Activated CD4-positive, alpha-beta memory T cell treated with anti-CD3 and anti-CD28 coated beads for 36 hours (primary cell): ENCODE data around the gene IGSF11. TPM values are rescaled to one million over a fixed set of nuclear protein-coding genes. Genes with fewer than 3 reads are reported as not detected.
"Not testable (repeated sequence)": the region's sequence is repeated elsewhere in the genome, so short reads cannot be mapped to it uniquely, and the experiment has no call there.

ENCODE experiments used
- CTCF ChIA-PET: fragments of 350-600 bp; sonication (Branson Sonifier 250); formaldehyde crosslinking; loops from one replicate; lab custom pipeline; 2021; ENCODE audit warnings: antibody characterized with exemption, inconsistent platforms; lab: Charles Lee
- POLR2A ChIA-PET: fragments of 350-600 bp; sonication (Branson Sonifier 250); formaldehyde crosslinking; loops from one replicate; lab custom pipeline; 2021; ENCODE audit warnings: antibody characterized with exemption; lab: Charles Lee
- DNase-seq: peaks from one replicate; pipeline ENCODE4 v3.0.0-alpha.2; 2020
- H3K27ac Mint-ChIP-seq: one replicate; pipeline ENCODE4 v1.8.0; 2021; ENCODE audit warnings: mixed read lengths
- H3K27me3 Mint-ChIP-seq: one replicate; pipeline ENCODE4 v1.8.0; 2021; ENCODE audit warnings: mixed read lengths
- H3K36me3 Mint-ChIP-seq: one replicate; pipeline ENCODE4 v1.8.0; 2021; ENCODE audit warnings: mixed read lengths
- H3K4me1 Mint-ChIP-seq: one replicate; pipeline ENCODE4 v1.8.0; 2021; ENCODE audit warnings: low read depth, mixed read lengths
- H3K4me3 Mint-ChIP-seq: one replicate; pipeline ENCODE4 v1.8.0; 2021; ENCODE audit warnings: mild to moderate bottlenecking, mixed read lengths
- H3K9me3 Mint-ChIP-seq: one replicate; pipeline ENCODE4 v1.8.0; 2021; ENCODE audit warnings: mixed read lengths
- intact Hi-C: fragments of 100-400 bp; cut with micrococcal nuclease; formaldehyde crosslinking; loops from one replicate; pipeline ENCODE4 v1.15.1; 2023
- total RNA-seq, 2 experiments: library from RNA; stranded (reverse); gene quantifications; one replicate each; pipeline ENCODE4 v1.2.3, GENCODE V29; 2021

The IGSF11 gene
- total RNA-seq, 2 experiments from 2014 or later: 0.14 to 0.15 TPM

DNA sequence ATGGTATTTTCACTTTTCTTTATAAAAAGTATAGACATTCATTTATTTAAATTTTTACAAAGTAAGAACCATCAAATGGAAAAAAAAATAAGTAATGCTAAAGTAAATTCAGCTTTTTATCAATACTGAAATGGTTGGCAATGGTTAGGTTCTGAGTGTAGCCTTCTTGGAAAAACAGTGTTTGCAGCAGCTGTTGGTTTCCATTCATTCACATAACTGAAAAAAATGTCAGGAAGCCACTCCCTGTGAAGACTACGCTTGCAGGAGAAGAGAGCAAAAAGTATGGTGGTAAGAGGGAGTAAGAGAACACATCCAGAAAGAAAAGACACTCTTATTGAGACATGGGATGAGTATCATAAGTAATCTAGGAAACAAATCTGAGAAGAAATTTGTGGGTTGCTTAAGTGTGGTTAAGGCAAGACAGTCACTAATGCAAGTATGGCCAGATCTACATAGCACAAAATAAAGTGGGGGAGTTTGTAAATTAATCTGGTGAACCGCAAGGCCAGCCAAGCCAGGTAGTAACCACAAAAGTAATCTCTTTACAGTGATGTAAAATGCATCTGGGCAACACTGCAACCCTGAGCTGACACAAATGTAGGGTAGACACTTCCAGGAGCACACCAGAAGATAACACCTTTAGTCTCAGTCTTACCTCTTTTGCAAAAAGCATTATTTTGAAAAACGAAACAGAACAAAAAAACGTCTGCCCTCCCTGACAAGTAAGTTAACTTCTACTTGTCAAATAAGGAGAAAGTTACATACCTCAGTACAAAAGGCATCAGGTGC, 133.7 kb downstream of the IGSF11 start:
- Mint-ChIP-seq H3K4me1 (peaks cover 6% of the 10 kb centered on the region), H3K4me3 (no peak overlapping the region), H3K9me3 (no peaks in the 10 kb centered on the region), H3K27me3 (peaks cover 2% of the 10 kb centered on the region), H3K36me3 (no peaks in the 10 kb centered on the region), H3K27ac (no peak overlapping the region)
- peak; percentile 15 for DNase-seq
- intact Hi-C loops: no loop called here
- CTCF ChIA-PET: interaction anchor here (0.7 to 1.3 kb wide), 3 partner anchors 16 to 185 kb away, joined by 3 to 7 read pairs (median 3); no protein-coding TSS in a partner anchor
- POLR2A ChIA-PET: no interaction called here

DNA sequence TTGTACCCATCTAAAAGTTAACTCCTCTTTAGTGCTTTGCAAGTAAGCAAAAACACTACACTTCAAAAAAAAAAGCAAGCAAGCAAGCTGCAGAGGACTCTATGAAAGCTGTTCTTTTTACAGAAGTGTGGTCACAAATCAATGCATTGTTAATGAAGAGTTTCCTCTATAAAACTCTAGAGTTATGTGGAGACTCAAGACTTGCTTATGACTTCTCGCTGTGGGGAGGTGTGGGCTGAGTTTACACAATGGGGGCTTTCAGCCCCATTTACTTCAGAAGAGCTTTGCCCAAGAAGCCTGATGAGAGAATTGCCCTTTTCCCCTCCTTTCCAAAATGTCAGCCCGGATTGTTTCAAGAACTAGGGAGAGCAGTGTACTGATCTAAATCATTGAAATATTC, 144.4 kb downstream of the IGSF11 start:
- Mint-ChIP-seq H3K36me3 (no peaks in the 10 kb centered on the region), H3K4me3 (no peak overlapping the region), H3K27me3 (peaks cover 6% of the 10 kb centered on the region), H3K4me1 (no peaks in the 10 kb centered on the region), H3K27ac (no peak overlapping the region), H3K9me3 (no peaks in the 10 kb centered on the region)
- POLR2A ChIA-PET: interaction anchor here (0.7 kb wide), 1 partner anchor 26 kb away, joined by 4 read pairs; no protein-coding TSS in a partner anchor
- intact Hi-C loops: no loop called here
- CTCF ChIA-PET: interaction anchor here (0.8 to 3.3 kb wide), 2 partner anchors 8 to 145 kb away, joined by 4 to 18 read pairs; partner anchors contain the start of gene IGSF11
- DNase-seq: no peak

DNA sequence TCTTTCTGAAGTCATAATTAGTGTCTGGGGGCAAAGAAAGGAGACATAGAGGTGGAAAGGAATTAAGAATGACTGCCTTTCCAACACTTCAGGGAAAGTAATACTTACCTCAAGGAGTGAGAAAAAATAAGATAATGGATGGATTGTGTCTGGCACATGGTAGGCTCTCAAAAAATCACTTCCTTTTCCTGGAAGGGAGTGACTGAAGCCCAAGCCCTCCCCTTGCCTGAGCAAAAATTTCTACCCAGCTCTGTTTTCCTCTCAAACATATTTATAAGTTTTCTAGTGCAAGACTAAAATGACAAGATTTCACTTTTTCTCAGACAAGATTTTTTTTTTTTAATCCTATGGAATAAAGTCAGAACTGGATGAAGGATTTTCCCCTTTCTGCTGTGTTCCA, 145.0 kb downstream of the IGSF11 start:
- CTCF ChIA-PET: interaction anchor here (0.8 kb wide), 1 partner anchor 145 kb away, joined by 4 read pairs; the partner anchor contains the start of gene IGSF11
- H3K27ac Mint-ChIP-seq: no peak overlapping the region
- intact Hi-C loops: loop anchor here (5.0 kb wide), 1 partner anchor 58 kb away; no protein-coding TSS in a partner anchor

DNA sequence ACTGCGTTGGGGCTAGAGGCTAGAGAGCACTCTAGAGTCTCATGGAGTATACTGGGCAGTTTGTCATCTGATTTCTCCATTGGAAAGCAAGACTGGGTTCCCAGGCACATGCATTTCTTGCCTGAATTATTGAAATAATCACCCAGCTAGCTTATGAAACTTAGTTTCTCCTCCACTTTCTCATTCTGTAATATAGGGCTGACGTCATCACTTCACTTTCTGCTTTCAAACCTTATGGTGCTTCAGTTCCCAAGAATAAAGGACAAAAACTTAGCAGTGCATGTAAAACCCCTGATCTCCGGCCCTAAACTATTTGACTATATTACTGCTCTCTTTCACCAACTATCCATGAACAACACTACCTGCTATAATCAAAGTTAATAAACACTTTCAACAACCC, 147.9 kb downstream of the IGSF11 start:
- Mint-ChIP-seq H3K27me3 (peaks cover 7% of the 10 kb centered on the region), H3K4me1 (no peaks in the 10 kb centered on the region), H3K9me3 (no peaks in the 10 kb centered on the region), H3K4me3 (no peak overlapping the region), H3K36me3 (no peaks in the 10 kb centered on the region), H3K27ac (no peak overlapping the region)
- no peak for DNase-seq
- CTCF ChIA-PET: interaction anchor here (8.7 to 10.2 kb wide), 2 partner anchors 148 to 207 kb away, joined by 363 to 366 read pairs; partner anchors contain the start of gene IGSF11
- POLR2A ChIA-PET: no interaction called here
- intact Hi-C loops: loop anchor here (5.0 kb wide), 1 partner anchor 61 kb away; no protein-coding TSS in a partner anchor

More for the DNA sequence above, 145.0 kb downstream of the IGSF11 start:
- POLR2A ChIA-PET: no interaction called here
- Mint-ChIP-seq H3K36me3 (no peaks in the 10 kb centered on the region), H3K27me3 (peaks cover 3% of the 10 kb centered on the region), H3K4me1 (no peaks in the 10 kb centered on the region), H3K4me3 (no peak overlapping the region), H3K9me3 (no peaks in the 10 kb centered on the region)
- no peak for DNase-seq

DNA sequence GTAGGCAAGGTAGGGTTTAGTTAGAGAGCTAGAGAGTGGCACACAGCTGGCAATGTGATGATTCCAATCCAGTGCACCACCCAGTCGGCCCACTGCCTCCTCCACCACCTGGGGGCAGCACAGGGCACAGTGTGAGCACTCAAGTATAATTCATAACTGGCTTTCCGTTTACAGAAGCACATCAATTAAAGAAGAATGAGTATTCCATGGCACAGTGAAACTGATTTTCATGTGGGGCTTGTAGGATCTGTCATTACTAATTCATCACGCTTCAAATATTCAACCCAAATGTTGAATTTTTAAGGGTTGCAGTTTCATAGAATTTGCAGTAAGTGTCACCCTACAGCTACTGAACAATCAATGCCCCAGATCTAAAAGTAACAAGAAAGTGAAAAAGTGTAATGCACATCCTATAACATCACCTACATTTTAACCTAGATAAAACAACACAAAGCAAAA, 149.9 kb downstream of the IGSF11 start:
- peak; percentile 84 for DNase-seq
- H3K27ac Mint-ChIP-seq: no peak overlapping the region
- peaks cover 7% of the 10 kb centered on the region for H3K27me3 Mint-ChIP-seq
- ChIA-PET CTCF (interaction anchor here (0.7 to 10.2 kb wide), 53 partner anchors 8 to 1007 kb away, joined by 3 to 366 read pairs (median 5); partner anchors contain the start of genes B4GALT4, COX17 and IGSF11), POLR2A (interaction anchor here (1.0 kb wide), 1 partner anchor 150 kb away, joined by 4 read pairs; the partner anchor contains the start of gene IGSF11)
- no peaks in the 10 kb centered on the region for H3K9me3 Mint-ChIP-seq
- intact Hi-C loops: loop anchor here (1.0 to 5.0 kb wide), 3 partner anchors 63 to 468 kb away; partner anchors contain the start of gene IGSF11
- no peaks in the 10 kb centered on the region for H3K4me1 Mint-ChIP-seq
- H3K4me3 Mint-ChIP-seq: no peak overlapping the region
- no peaks in the 10 kb centered on the region for H3K36me3 Mint-ChIP-seq

DNA sequence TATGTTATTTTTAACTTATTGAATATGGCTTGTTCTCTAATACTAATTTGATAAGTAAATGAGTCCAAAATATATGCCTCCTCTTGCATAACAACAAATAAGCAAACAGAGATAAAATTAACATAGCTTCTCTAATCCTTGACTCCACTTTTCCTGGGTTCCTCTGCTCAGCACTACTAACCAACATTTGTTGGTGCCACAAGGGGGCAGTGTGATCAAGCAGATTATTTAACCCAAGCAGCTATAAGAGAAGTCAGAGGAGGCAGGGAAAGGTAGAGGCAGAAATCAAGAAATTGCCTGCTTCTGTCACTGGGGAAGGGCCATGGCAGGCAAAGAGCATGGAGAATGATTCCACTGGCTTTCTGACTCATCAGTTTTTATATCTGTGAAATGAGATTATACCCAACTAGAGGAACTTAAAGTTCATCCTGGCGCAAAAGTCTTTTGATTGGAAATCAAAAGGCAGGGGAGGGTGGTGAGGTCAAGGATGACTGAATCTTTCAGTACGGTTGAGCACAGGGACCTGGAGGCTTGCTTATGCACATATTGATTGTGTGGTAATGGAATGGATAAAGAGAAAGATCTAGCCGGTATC, 152.2 kb downstream of the IGSF11 start:
- H3K9me3 Mint-ChIP-seq: no peaks in the 10 kb centered on the region
- H3K4me3 Mint-ChIP-seq: no peak overlapping the region
- intact Hi-C loops: loop anchor here (1.0 to 2.0 kb wide), 3 partner anchors 216 to 798 kb away; no protein-coding TSS in a partner anchor
- H3K36me3 Mint-ChIP-seq: no peaks in the 10 kb centered on the region
- POLR2A ChIA-PET: interaction anchor here (0.6 to 0.9 kb wide), 2 partner anchors 152 to 216 kb away, joined by 3 read pairs; partner anchors contain the start of gene IGSF11
- no peak overlapping the region for H3K27ac Mint-ChIP-seq
- H3K27me3 Mint-ChIP-seq: peaks cover 7% of the 10 kb centered on the region
- DNase-seq: peak; percentile 73
- H3K4me1 Mint-ChIP-seq: no peaks in the 10 kb centered on the region
- CTCF ChIA-PET: interaction anchor here (0.7 to 10.2 kb wide), 34 partner anchors 9 to 1092 kb away, joined by 3 to 366 read pairs (median 4); partner anchors contain the start of genes B4GALT4, COX17 and IGSF11

DNA sequence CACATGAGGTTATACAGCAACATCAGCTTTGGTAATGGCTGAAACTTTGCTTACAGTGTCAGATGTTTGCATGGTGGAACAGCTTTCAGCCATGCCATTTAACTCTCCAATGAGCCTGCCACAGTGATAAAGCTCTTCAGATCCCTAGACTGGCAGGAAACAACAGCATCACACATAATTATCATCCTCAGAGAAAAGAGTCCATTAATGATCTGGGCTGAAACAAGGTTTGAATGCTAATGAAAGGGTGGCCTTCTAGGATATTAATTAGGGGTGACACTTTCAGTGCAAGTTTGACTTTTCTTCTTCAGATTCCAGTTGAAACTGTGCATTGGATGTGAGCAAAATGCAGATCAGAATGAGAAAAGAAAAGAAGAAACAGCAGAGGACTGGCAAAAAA, 166.6 kb downstream of the IGSF11 start:
- H3K27me3 Mint-ChIP-seq: peaks cover 13% of the 10 kb centered on the region
- H3K36me3 Mint-ChIP-seq: peaks cover 1% of the 10 kb centered on the region
- ChIA-PET CTCF (interaction anchor here (7.8 kb wide), 1 partner anchor 16 kb away, joined by 34 read pairs; no protein-coding TSS in a partner anchor), POLR2A (no interaction called here)
- peaks cover 11% of the 10 kb centered on the region for H3K9me3 Mint-ChIP-seq
- intact Hi-C loops: no loop called here
- H3K27ac Mint-ChIP-seq: no peak overlapping the region
- DNase-seq: no peak
- no peaks in the 10 kb centered on the region for H3K4me1 Mint-ChIP-seq
- H3K4me3 Mint-ChIP-seq: no peak overlapping the region

DNA sequence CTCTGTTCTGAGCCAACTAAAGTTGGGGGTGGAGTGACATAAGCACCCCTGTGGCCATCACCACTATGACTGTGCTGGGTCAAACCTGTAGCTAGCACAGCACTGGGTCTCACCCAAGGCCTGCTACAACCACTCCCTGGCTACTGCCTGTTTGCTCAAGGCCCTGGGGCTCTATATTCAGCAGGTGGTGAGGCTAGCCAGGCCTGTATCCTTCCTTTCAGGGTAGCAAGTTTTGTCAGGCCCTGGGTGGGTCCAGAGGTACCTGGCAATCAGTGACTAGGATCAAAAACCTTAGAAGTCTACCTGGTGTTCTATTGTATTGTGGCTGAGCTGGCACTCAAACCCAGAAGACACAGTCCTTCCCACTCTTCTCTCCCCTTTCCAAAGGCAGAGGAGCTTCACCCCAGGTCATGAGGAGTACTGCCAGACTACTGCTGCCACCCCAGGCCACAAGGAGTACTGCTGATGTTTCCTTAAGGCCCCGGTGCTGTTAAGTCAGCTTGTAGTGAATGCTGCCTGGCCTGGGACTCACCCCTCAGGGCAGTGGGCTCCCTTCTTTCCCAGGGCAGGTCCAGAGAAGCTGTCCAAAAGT, 170.8 kb downstream of the IGSF11 start:
- Mint-ChIP-seq H3K27ac (no peak overlapping the region), H3K9me3 (no peaks in the 10 kb centered on the region), H3K36me3 (no peaks in the 10 kb centered on the region), H3K4me1 (no peaks in the 10 kb centered on the region), H3K4me3 (no peak overlapping the region), H3K27me3 (peaks cover 7% of the 10 kb centered on the region)
- POLR2A ChIA-PET: interaction anchor here (0.6 kb wide), 1 partner anchor 26 kb away, joined by 4 read pairs; no protein-coding TSS in a partner anchor
- CTCF ChIA-PET: interaction anchor here (1.6 to 7.8 kb wide), 2 partner anchors 12 to 20 kb away, joined by 3 to 34 read pairs; no protein-coding TSS in a partner anchor
- peak; percentile 12 for DNase-seq
- intact Hi-C loops: no loop called here

DNA sequence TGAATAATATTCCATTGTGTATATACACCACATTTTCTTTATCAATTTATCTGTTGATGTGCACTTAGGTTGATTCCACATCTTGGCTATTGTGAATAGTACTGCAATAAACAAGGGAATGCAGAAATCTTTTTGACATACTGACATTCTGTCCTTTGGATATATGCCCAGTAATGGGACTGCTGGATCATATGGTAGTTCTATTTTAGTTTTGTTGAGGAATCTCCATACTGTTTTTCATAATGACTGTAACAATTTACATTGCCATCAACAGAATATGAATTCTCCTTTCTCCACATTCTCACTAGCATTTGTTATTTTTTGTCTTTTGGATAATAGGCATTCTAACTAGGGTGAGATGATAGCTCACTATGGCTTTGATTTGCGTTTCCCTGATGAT, 174.7 kb downstream of the IGSF11 start:
- no peak for DNase-seq
- Mint-ChIP-seq H3K27ac (no peak overlapping the region), H3K4me1 (no peaks in the 10 kb centered on the region), H3K4me3 (no peak overlapping the region), H3K9me3 (peaks cover 10% of the 10 kb centered on the region), H3K36me3 (no peaks in the 10 kb centered on the region), H3K27me3 (peaks cover 2% of the 10 kb centered on the region)
- ChIA-PET POLR2A (no interaction called here), CTCF (no interaction called here)
- intact Hi-C loops: no loop called here

DNA sequence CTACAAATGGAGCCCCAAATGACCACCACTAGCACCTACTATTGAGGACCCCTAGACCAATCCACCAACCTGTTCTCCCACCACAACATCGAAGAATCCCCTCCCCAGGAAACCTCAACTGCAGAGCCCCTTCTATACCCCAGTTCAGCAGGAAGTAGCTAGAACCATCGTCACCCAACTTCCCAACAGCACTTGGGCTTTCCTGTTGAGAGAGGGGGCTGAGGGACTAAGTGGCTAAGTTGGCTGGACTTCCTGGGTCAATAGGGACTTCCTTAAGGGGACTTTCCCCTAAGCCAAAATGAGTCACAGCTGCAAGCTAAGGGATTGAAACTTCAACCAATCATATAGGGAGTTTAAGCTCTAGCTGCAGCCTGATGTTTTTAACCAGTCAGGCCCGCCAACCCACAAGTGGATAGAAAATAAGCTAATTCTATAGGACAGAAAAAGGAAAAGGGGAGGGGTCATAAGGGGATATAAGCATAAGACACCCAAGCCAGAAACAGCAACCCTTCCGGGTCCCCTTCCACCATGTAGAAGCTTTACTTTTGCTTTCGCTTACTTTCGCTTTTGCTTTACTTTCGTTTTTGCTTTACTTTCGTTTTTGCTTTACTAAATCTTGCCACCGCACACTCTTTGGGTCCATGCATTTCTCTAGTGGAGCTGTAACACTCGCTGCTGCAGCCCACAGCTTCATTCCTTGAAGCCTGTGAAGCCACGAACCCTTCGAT, 183.0 kb downstream of the IGSF11 start:
- H3K36me3 Mint-ChIP-seq, intact Hi-C loops, H3K9me3 Mint-ChIP-seq, H3K4me1 Mint-ChIP-seq, CTCF ChIA-PET, POLR2A ChIA-PET, H3K27me3 Mint-ChIP-seq, H3K27ac Mint-ChIP-seq: not testable (repeated sequence)
- peak overlapping the region; percentile 38 for H3K4me3 Mint-ChIP-seq
- DNase-seq: peak; percentile 14

DNA sequence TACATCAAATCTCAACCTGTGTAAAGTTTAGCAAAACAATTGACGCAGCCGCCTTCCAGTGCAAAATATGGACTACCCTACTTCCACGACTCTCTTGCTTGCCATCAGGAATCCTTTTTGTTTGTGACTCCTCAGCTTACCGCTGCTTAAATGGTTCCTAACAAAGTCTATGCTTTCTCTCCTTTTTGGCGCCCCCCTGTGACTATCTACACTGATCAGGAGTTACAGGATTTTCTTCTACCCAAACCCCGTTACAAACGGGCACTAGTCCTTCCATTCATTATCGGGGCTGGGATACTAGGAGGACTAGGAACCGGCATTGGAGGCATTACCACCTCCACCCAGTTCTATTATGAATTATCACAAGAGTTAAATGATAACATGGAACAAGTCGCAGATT, 184.0 kb downstream of the IGSF11 start:
- no peaks in the 10 kb centered on the region for H3K36me3 Mint-ChIP-seq
- CTCF ChIA-PET: no interaction called here
- H3K27me3 Mint-ChIP-seq: no peaks in the 10 kb centered on the region
- no peak for DNase-seq
- no peak overlapping the region for H3K4me3 Mint-ChIP-seq
- intact Hi-C loops: no loop called here
- POLR2A ChIA-PET: no interaction called here
- no peak overlapping the region for H3K27ac Mint-ChIP-seq
- peaks cover 8% of the 10 kb centered on the region for H3K4me1 Mint-ChIP-seq
- peaks cover 9% of the 10 kb centered on the region for H3K9me3 Mint-ChIP-seq
